PFSK-1 (cell line): ENCODE data around the gene SYNE1.

Source experiments
- FOXP2 ChIP-seq: optimal IDR thresholded peaks from 2 replicates; pipeline ENCODE3; 2011; ENCODE audit warnings: borderline replicate concordance, control low read depth, inconsistent platforms; ENCODE audit not compliant: insufficient read depth; ENCODE audit errors: extremely low read length, extremely low read depth
- POLR2AphosphoS5 ChIP-seq: IDR thresholded peaks from 2 replicates; pipeline ENCODE4 v1.6.1; 2012; ENCODE audit warnings: low read depth, mild to moderate bottlenecking, control low read depth, low read length, moderate library complexity
- TAF1 ChIP-seq: IDR thresholded peaks from 2 replicates; pipeline ENCODE4 v1.6.1; 2012; ENCODE audit warnings: low read length, control low read depth, borderline replicate concordance; ENCODE audit not compliant: insufficient read depth
- TF ChIP-seq, protein P1 (sequence below), 2 experiments: IDR thresholded peaks; 2 replicates each; pipeline versions ENCODE4 v1.6.1 to v1.8.0; 2011 to 2012; ENCODE audit warnings: low read depth in 2 of 2, low read length in 2 of 2, control low read depth in 1 of 2, inconsistent platforms in 1 of 2, mild to moderate bottlenecking in 1 of 2, moderate library complexity in 1 of 2; ENCODE audit not compliant: insufficient read depth in 1 of 2

DNA sequence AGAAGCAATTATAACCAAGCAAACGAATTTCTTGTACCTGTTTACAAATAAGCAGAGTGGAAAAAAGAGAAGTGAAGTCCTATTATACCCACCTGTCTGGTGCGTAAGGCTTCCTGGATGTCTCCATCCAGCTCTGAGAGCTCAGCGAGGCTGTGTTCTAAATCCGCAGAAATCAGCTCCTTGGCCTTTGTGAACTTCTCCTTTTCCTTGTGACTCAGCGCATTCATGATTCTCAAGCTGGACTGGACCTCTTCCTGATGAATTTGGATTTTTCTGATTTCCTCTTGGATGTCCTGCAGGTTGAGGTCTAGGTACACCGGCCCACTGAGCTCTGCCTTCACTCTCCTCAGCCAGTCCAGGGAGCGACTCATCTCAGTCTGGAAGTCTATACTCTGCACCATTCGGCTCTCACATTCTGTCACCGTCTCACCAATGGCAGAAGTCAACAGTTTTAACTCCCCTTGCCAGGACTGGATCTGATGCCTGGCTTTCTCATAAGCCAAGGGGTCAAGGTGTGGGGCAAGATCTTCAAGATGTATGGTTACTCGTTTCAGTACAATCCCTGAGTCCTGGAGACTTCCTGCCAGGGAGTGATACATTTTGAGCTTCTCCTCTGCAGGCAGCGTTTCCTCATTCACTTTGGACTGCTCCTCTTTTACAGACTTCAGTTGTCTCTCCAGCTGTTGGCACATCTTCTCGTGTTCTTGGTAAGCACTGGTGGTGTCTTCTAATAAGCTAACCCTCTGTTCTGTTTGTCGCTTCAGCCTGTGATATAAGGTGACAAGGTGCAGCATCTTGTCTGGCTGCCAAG, 307.3 kb downstream of the SYNE1 start:
- no peak for TF ChIP-seq POLR2AphosphoS5
- no peak for TF ChIP-seq TAF1
- TF ChIP-seq, protein P1, sequence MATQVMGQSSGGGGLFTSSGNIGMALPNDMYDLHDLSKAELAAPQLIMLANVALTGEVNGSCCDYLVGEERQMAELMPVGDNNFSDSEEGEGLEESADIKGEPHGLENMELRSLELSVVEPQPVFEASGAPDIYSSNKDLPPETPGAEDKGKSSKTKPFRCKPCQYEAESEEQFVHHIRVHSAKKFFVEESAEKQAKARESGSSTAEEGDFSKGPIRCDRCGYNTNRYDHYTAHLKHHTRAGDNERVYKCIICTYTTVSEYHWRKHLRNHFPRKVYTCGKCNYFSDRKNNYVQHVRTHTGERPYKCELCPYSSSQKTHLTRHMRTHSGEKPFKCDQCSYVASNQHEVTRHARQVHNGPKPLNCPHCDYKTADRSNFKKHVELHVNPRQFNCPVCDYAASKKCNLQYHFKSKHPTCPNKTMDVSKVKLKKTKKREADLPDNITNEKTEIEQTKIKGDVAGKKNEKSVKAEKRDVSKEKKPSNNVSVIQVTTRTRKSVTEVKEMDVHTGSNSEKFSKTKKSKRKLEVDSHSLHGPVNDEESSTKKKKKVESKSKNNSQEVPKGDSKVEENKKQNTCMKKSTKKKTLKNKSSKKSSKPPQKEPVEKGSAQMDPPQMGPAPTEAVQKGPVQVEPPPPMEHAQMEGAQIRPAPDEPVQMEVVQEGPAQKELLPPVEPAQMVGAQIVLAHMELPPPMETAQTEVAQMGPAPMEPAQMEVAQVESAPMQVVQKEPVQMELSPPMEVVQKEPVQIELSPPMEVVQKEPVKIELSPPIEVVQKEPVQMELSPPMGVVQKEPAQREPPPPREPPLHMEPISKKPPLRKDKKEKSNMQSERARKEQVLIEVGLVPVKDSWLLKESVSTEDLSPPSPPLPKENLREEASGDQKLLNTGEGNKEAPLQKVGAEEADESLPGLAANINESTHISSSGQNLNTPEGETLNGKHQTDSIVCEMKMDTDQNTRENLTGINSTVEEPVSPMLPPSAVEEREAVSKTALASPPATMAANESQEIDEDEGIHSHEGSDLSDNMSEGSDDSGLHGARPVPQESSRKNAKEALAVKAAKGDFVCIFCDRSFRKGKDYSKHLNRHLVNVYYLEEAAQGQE (IDR thresholded peaks at IDR 0.05; ENCODE audit: insufficient read depth in 1 of 2, low read depth in 2 of 2, low read length in 2 of 2), result no peak
- TF ChIP-seq FOXP2, result no peak
